Measurements from ENCODE around the gene IQCE.
"Not testable (repeated sequence)": the region's sequence is repeated elsewhere in the genome, so short reads cannot be mapped to it uniquely, and the experiment has no call there.

The IQCE gene

GRCh38 chr7:2532199-2532772 lies 26.5 kb upstream of the IQCE start:
- DNase-seq (ENCODE audit: low read depth in 2 of 2): not testable (repeated sequence)

GRCh38 chr7:2532816-2533215 lies 26.0 kb upstream of the IQCE start:
- DNase-seq (ENCODE audit: low read depth in 2 of 2): not testable (repeated sequence)

GRCh38 chr7:2533566-2533965 lies 25.2 kb upstream of the IQCE start:
- not testable (repeated sequence) for DNase-seq (ENCODE audit: low read depth in 2 of 2)

- DNase-seq (ENCODE audit: low read depth in 2 of 2): not testable (repeated sequence)
Measured at GRCh38 chr7:2534214-2534613, 24.6 kb upstream of the IQCE start.

GRCh38 chr7:2535872-2536627 lies 22.7 kb upstream of the IQCE start:
- not testable (repeated sequence) for DNase-seq (ENCODE audit: low read depth in 2 of 2)

GRCh38 chr7:2537981-2538851 lies 20.6 kb upstream of the IQCE start:
- no peak for DNase-seq (ENCODE audit: low read depth in 2 of 2)

GRCh38 chr7:2539031-2539911 lies 19.5 kb upstream of the IQCE start:
- DNase-seq (ENCODE audit: low read depth in 2 of 2): no peak

GRCh38 chr7:2540133-2540532 lies 18.6 kb upstream of the IQCE start:
- no peak for DNase-seq (ENCODE audit: low read depth in 2 of 2)

GRCh38 chr7:2540641-2541051 lies 18.1 kb upstream of the IQCE start:
- DNase-seq (ENCODE audit: low read depth in 2 of 2): no peak

- no peak for DNase-seq (ENCODE audit: low read depth in 2 of 2)
Measured at GRCh38 chr7:2541291-2542010, 17.3 kb upstream of the IQCE start.

GRCh38 chr7:2542011-2542915 lies 16.5 kb upstream of the IQCE start:
- no peak for DNase-seq (ENCODE audit: low read depth in 2 of 2)

GRCh38 chr7:2542916-2543871 lies 15.6 kb upstream of the IQCE start:
- DNase-seq (ENCODE audit: low read depth in 2 of 2): no peak

GRCh38 chr7:2544541-2545188 lies 14.1 kb upstream of the IQCE start:
- no peak for DNase-seq (ENCODE audit: low read depth in 2 of 2)

- DNase-seq (ENCODE audit: low read depth in 2 of 2): no peak
Measured at GRCh38 chr7:2545746-2546425, 12.9 kb upstream of the IQCE start.

GRCh38 chr7:2546776-2547586 lies 11.8 kb upstream of the IQCE start:
- DNase-seq (ENCODE audit: low read depth in 2 of 2): no peak

GRCh38 chr7:2551418-2551817 lies 7.4 kb upstream of the IQCE start:
- DNase-seq (ENCODE audit: low read depth in 2 of 2): no peak

GRCh38 chr7:2553108-2553507 lies 5.7 kb upstream of the IQCE start:
- DNase-seq (ENCODE audit: low read depth in 2 of 2): no peak
